ENCODE data around the gene BTBD10. TPM values are rescaled to one million over a fixed set of nuclear protein-coding genes. Genes with fewer than 3 reads are reported as not detected.
A peak's percentile ranks its signal among the peaks of the same experiment; 100 is the strongest.

The BTBD10 gene
- total RNA-seq, 2 experiments from 2014 or later: 13.3 to 14.8 TPM

DNA sequence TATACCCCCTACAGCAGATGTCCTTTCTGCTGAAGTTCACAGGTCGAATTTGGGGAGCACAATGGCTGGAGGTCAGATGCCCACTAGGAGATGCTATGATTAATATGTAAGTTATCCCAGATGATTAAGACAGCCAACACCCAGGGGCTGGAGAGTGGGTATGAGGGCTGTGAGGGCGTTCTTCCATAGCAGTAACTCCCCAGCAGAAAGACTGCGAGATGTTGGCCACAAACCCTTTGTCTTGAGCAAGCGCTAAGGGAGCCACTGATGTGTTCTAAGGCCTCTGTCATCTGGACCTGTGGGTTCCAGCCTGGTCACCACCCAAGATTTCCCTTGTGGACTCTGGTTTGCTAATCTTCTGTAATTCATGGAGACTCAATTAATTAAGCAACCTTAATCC is 107.8 kb downstream of the BTBD10 start:
- no peaks in the 10 kb centered on the region for H3K9me3 Mint-ChIP-seq
- peaks cover 93% of the 10 kb centered on the region for H3K36me3 ChIP-seq (ENCODE audit: insufficient read depth, low read length)
- ATAC-seq (ENCODE audit: poor library complexity): no peak
- H3K27ac Mint-ChIP-seq: no peak overlapping the region
- no peak overlapping the region for H3K4me3 Mint-ChIP-seq
- H3K9me3 ChIP-seq (ENCODE audit: control insufficient read depth in 1 of 2, insufficient read depth in 1 of 2, low read length in 2 of 2): no peaks in the 10 kb centered on the region
- TF ChIP-seq, protein P1, sequence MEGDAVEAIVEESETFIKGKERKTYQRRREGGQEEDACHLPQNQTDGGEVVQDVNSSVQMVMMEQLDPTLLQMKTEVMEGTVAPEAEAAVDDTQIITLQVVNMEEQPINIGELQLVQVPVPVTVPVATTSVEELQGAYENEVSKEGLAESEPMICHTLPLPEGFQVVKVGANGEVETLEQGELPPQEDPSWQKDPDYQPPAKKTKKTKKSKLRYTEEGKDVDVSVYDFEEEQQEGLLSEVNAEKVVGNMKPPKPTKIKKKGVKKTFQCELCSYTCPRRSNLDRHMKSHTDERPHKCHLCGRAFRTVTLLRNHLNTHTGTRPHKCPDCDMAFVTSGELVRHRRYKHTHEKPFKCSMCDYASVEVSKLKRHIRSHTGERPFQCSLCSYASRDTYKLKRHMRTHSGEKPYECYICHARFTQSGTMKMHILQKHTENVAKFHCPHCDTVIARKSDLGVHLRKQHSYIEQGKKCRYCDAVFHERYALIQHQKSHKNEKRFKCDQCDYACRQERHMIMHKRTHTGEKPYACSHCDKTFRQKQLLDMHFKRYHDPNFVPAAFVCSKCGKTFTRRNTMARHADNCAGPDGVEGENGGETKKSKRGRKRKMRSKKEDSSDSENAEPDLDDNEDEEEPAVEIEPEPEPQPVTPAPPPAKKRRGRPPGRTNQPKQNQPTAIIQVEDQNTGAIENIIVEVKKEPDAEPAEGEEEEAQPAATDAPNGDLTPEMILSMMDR (IDR thresholded peaks at IDR 0.05): no peak
- H3K4me3 ChIP-seq (ENCODE audit: low read length): no peak overlapping the region
- no peak for DNase-seq
- no peak overlapping the region for H3K27ac ChIP-seq (ENCODE audit: low read depth in 1 of 2, low read length in 2 of 2)
- ChIA-PET POLR2A (no interaction called here), CTCF (no interaction called here)
- intact Hi-C loops (cut with DNase I, micrococcal nuclease): no loop called here
- H3K4me1 Mint-ChIP-seq (ENCODE audit: low read depth): no peaks in the 10 kb centered on the region
- H3K4me1 ChIP-seq (ENCODE audit: insufficient read depth, low read length): peaks cover 3% of the 10 kb centered on the region
- H3K27me3 ChIP-seq (ENCODE audit: control insufficient read depth in 1 of 2, insufficient read depth in 2 of 2, low read length in 2 of 2): no peaks in the 10 kb centered on the region
- H3K27me3 Mint-ChIP-seq: no peaks in the 10 kb centered on the region
- H3K36me3 Mint-ChIP-seq (ENCODE audit: low read depth): peaks cover 88% of the 10 kb centered on the region

- Mint-ChIP-seq H3K27ac (no peak overlapping the region), H3K4me1 (ENCODE audit: low read depth) (peaks cover 4% of the 10 kb centered on the region), H3K27me3 (no peaks in the 10 kb centered on the region), H3K4me3 (no peak overlapping the region), H3K9me3 (no peaks in the 10 kb centered on the region), H3K36me3 (ENCODE audit: low read depth) (peaks cover 84% of the 10 kb centered on the region)
- H3K27ac ChIP-seq (ENCODE audit: low read depth in 1 of 2, low read length in 2 of 2): no peak overlapping the region
- peaks cover 3% of the 10 kb centered on the region for H3K4me1 ChIP-seq (ENCODE audit: insufficient read depth, low read length)
- TF ChIP-seq, protein P1 (IDR thresholded peaks at IDR 0.05): no peak
- CTCF ChIA-PET: no interaction called here
- no peaks in the 10 kb centered on the region for H3K27me3 ChIP-seq (ENCODE audit: control insufficient read depth in 1 of 2, insufficient read depth in 2 of 2, low read length in 2 of 2)
- no peaks in the 10 kb centered on the region for H3K9me3 ChIP-seq (ENCODE audit: control insufficient read depth in 1 of 2, insufficient read depth in 1 of 2, low read length in 2 of 2)
- intact Hi-C loops (cut with DNase I, micrococcal nuclease): no loop called here
- ATAC-seq (ENCODE audit: poor library complexity): no peak
- no peak for DNase-seq
- peaks cover 94% of the 10 kb centered on the region for H3K36me3 ChIP-seq (ENCODE audit: insufficient read depth, low read length)
- H3K4me3 ChIP-seq (ENCODE audit: low read length): no peak overlapping the region
- POLR2A ChIA-PET: no interaction called here
Observed at GRCh38 chr11:13354335-13354734, 108.7 kb downstream of the BTBD10 start.

- H3K4me3 Mint-ChIP-seq: no peak overlapping the region
- Histone ChIP-seq H3K4me1 (ENCODE audit: insufficient read depth, low read length) (peaks cover 13% of the 10 kb centered on the region), H3K27ac (ENCODE audit: low read depth in 1 of 2, low read length in 2 of 2) (no peak overlapping the region), H3K36me3 (ENCODE audit: insufficient read depth, low read length) (peaks cover 79% of the 10 kb centered on the region), H3K4me3 (ENCODE audit: low read length) (no peak overlapping the region), H3K27me3 (ENCODE audit: control insufficient read depth in 1 of 2, insufficient read depth in 2 of 2, low read length in 2 of 2) (no peaks in the 10 kb centered on the region), H3K9me3 (ENCODE audit: control insufficient read depth in 1 of 2, insufficient read depth in 1 of 2, low read length in 2 of 2) (no peaks in the 10 kb centered on the region)
- peak overlapping the region; percentile 11 for H3K27ac Mint-ChIP-seq
- no peaks in the 10 kb centered on the region for H3K27me3 Mint-ChIP-seq
- H3K36me3 Mint-ChIP-seq (ENCODE audit: low read depth): peaks cover 82% of the 10 kb centered on the region
- CTCF ChIA-PET: interaction anchor here (0.8 kb wide), 1 partner anchor 267 kb away, joined by 3 read pairs; no protein-coding TSS in a partner anchor
- POLR2A ChIA-PET: no interaction called here
- H3K4me1 Mint-ChIP-seq (ENCODE audit: low read depth): peaks cover 18% of the 10 kb centered on the region
- intact Hi-C loops (cut with DNase I, micrococcal nuclease): no loop called here
- no peak for ATAC-seq (ENCODE audit: poor library complexity)
- no peak for DNase-seq
- no peaks in the 10 kb centered on the region for H3K9me3 Mint-ChIP-seq
- TF ChIP-seq, protein P1 (IDR thresholded peaks at IDR 0.05): no peak
Observed at GRCh38 chr11:13352711-13353110, 110.3 kb downstream of the BTBD10 start.

All from CD4-positive, alpha-beta T cell (primary cell).